HG03064 (cell line): Measurements from ENCODE around the gene MYT1.

Experiments
- ATAC-seq: cut with Tn5 transposase; IDR thresholded peaks from one replicate; pipeline ENCODE4 v1.9.1; 2021; ENCODE audit warnings: low read depth; ENCODE audit not compliant: unreplicated experiment

The MYT1 gene

DNA sequence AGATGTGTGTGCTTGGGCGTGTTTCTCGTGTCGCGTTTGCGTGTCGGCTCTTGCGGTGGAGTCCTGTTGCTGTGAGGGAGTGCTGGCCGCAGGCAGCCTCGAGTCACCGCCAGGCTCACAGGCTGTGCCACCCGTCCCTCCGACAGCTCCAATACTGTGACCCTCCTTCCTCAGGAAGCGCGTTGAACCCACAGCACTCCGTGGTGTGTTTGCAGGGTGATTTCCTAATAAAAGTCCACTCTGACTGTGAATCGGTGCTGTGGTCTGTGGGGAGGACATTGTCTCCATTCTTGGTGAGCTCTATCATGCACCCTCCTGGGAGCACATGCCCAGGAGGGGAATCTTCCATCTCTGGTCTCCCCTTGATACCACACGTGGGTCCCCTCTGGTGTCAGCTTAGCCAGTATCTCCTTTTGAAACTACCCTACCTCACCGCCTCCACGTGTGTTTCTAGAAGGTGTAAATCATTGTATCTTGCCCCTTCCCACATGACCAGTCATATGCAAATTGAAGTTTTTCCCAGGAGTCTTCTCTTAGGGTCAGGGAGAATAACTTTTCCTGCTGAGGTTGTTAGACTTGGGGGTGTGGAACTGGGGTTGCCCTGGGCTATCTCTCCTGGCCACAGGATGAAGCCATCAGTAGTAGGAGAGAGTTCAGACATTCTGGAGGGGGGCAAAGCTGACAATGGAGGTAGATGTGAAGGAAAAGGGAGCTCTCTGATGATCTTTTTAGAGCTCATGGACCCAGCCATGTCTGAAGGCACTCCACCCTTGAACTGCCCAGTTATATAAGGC is 77.9 kb downstream of the MYT1 start:
- ATAC-seq, result no peak

DNA sequence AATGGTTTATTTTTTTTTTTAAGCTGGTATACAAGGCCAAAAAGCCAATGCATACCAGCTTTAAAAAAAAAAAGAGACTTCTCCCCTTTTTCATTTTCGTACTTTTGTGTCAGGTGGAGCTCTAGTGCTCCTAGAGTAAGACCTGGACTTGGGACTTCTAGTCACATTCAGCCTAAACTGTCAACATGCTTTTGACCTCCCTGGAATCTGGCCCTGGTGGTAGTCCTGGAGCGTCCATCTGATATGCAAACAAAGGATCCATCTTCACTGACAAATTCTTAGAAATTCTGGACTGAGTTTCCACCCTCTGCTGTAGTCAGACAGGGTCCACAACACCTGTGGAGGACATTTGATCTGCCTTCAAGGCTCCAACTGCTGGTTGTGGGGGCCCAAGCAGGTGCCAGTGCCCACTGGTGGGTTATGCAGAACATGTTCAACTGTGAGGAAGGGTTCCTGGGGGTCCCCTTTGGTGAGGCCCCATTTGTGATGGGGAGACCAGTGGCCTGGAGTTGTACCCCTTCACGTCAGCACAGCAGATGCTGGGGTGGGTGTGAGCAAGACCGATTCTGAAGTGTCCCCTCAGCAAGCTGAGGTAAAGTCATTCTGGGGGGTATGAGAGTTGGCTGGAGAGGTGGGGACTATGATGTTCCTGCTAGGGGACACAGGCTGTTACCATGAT is 78.7 kb downstream of the MYT1 start:
- no peak for ATAC-seq

DNA sequence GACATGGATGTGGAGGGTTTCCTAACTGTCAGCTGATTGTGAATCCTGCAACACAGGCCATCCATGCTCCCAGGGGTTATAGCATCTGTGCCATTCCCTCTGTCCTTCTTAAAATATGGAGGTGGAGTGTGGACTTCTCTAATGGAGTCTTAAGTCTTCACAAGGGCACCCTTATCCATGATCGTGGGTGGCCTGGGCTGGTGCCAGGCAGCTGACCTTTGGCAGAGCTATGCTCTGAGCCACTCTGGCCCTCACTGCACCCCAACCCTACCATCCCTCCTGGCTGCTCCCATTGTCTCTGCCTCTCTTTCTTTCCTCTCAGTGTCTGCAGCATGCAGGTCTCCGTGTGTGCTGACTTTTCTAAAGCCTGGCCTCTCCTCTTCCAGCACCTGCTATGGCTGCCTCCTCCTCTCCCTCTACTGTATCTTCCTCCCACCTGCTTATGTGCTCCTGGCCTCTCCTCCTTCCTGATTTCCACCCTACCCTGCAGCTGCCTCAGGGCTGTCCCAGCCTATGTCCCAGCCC is 80.1 kb downstream of the MYT1 start:
- ATAC-seq, result no peak

DNA sequence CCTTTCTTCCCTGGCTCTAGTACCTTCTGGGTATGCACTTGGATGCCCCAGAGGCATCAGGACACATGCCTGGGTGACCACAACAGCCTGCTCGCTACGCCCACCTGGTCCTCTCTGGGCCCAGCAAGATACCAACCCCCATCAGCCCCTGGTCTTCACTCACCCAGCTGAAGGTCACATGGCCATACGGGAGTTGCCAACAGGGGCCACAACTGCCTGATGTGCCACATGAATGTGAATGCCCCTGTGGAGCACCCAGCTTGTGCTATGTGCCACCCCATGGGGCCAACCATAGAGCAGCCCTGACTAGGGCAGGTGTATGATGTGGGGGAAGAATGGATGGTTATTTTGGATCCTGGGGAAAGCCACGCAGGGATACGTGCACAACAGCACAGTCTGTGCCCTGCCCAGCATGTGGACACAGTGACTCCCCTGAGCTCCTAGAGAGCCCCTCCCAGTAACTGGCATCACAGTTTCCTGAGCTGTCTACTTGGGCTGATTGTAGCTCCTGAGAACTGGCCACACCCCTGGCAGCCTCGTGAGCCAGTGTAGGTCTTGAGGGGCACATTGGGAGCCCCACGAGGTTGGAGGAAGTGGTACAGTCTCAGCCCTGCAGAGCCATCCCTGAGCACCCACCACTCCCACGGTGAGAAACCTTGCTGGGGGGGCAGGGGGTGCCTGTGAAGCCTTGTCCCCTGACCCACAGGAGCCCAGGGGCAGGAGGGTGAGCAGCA is 80.8 kb downstream of the MYT1 start:
- ATAC-seq, result no peak

DNA sequence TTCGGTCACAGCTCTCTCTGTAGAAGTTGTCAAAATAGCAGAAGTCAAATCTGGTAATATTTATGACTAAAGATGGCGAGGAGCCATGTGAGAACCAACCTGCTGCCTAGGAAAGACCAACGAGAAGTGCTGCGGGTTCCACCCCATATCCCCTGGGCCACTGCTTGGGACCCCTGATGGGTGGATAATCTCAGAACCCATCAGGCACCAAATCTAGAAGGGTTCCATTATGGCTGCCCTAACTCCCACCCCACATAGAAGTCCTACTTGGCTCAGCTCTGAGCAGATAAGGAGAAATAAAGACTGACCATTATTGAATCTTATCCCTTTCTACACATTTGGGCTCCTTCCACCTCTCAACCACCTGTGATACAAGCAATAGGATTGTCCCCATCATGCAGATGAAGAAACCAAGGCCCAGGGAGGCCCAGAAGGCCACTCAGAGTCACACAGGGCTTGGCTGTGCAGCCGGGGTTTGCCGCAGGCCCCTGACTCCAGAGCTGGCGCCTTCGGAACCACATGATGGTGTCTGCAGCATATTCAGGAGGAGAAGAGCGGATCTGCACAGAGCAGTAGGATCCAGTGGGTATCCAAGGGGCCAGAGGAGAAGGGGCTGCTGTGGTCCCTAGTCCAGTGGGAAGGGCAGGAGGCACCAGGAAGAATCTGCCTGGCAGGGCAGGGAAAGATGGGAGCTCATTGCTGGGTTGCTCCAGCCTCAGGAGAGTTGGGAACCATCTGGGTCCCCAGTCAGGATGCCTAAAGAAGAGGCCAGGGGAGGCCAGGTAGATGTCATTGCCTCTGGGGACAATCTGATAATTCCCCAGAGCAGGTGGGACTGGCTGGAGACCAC is 81.7 kb downstream of the MYT1 start:
- ATAC-seq, result no peak

DNA sequence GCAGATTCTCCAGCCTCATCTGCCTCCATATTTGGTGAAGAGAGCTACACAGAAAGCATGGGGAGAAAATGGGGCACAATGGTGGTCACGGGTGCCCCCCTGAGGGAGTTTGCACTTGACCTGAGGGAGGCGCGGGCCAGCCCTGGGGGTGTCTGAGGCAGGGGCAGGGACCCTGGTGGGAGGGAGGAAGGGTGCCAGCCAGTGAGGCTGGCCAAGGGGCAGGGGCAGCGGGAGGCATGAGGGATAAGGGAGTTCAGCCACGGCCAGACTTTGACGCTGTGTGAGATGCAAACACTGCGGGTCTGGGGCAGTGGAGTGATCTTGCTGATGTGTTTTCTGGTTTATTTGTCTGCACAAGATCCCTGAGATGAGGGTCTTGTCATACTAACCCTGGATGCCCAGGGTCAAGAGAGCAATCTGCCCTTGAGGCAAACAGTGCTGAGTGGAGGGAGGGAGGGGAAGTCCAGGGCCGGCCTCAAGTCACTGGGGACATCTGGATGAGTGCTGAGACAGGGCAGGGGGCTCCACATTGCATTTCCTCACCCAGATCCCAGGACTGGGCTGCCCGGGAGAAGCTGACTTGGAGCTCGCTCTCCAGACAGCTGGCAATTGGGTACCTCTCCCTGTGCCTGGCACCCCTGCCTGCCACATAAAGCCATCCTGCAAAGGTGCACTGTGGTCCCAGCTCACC is 82.5 kb downstream of the MYT1 start:
- ATAC-seq, result no peak

DNA sequence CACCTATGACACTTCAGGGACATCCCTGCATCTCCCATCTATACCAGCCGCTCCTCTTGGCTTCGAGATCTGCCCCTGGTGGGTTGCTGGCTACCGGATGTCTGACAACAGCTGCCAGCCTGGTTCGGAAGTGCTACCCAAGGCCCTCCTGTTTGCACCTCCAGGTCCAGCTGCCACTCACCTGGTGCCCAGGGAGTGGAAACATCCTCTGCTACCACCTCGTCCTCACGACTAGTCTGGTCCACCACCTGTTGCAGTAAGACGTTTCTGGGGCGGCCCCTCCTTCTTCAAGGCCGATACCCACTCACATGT is 83.0 kb downstream of the MYT1 start:
- no peak for ATAC-seq

DNA sequence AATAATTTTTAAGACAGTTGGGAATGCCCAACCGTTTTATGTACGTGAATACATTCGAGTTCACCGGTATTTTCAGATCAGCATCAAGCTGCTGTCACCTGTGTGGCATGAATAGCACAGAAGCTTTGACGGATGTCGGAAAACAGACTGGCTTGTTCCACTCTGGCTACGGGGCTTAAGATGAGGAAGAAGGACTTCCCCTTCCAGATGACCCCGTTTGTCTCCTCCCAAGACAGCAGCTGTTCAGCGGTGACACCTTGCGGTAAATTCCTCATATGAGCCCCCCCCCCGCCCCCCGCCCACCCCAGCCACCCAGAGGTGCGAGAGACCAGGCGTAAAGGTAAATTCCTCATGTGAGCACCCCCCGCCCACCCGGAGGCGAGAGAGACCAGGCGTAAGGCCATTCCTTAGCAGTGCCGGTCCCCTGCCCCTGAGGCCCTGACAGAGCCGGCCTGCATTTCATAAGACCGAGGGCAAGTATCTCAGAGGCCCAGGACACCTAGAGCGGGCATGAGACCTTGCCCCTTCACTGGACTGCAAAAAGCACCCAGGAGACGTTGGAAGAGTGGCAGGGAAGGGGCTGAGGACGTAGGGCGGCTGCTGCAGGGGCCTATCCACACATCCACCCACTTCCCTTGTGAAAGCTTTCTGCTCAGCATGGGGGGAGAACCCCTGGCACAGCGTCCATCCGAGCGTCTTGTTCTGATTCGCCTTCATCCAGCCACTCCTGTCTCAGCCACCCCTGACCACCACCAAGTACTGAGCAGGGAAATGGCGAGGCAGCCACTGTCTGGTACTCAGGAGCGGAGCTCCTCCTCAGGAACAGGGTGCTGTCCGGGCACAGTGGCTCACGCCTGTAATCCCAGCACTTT is 84.0 kb downstream of the MYT1 start:
- ATAC-seq, result no peak

DNA sequence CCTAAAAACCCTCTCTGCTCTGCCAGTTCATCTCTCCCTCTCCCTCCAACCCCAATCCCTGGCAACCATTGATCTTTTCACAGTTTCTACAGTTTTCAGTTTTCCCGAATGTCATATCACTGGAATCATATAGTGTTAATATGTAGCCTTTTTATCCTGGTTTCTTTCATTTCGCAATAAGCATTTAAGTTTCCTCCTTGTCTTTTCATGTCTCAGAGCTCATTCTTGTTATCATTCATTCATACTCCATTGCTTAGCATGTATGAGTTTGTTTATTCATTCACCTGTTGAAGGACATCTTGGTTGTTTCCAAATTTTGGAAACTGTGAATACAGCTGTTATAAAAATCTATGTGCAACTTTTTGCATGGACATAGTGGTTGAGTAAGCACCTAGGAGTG is 85.8 kb downstream of the MYT1 start:
- ATAC-seq, result no peak

DNA sequence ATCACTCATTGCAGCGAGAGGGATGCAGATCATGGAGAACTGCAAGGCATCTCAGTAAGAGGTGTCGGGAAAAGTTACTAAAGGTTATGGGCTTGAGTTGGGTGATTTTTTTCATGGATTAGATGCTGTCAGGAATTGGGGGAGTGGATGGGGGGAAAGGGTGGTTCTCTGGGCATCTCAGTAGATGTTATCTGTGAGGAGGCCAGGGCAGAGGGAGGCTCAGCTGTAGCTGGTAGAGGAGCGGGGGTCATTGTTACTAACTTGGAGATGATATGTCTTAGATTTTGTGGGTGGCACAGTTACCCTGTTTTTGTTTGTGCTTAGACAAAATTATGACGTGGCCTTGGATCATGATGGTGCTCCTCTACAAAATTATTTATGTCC is 88.7 kb downstream of the MYT1 start:
- no peak for ATAC-seq

DNA sequence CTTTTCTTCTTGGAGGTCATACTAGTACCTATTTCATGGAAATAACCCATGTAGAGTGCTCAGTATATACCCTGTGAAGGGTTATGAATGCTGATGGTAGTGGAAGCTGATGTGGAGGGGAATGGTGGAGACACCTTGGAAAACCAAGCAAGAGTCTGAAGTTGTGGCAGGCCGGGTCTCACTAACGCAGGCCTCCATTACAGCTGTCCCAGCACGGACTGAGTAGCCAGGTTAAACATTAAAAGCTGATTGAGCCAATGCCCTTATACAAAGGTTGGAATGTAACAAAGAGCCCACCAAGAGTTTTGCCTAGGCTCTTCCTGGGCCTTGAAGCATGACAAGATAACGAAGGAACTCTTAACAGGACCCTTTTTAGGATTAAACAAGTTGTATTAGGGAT is 89.2 kb downstream of the MYT1 start:
- no peak for ATAC-seq

DNA sequence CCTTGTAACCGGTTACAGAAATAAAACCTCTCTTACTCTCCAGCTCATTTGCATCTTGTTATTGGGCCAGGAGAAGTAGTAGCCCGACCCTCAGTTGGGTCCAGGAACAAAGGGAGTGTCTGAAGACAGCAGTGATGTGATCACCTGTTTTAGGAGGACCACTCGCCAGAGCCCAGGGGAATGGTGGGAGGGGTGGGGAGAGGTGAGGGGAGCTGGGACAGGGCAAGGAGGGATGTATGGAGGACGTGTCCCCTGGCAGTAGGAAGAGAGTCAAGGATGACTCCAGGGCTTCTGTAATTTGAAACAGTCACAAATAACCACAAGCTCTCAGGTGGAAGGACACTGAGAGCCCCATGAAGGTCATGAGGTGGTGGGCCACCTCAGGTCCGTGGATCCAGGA is 89.9 kb downstream of the MYT1 start:
- ATAC-seq, result no peak

DNA sequence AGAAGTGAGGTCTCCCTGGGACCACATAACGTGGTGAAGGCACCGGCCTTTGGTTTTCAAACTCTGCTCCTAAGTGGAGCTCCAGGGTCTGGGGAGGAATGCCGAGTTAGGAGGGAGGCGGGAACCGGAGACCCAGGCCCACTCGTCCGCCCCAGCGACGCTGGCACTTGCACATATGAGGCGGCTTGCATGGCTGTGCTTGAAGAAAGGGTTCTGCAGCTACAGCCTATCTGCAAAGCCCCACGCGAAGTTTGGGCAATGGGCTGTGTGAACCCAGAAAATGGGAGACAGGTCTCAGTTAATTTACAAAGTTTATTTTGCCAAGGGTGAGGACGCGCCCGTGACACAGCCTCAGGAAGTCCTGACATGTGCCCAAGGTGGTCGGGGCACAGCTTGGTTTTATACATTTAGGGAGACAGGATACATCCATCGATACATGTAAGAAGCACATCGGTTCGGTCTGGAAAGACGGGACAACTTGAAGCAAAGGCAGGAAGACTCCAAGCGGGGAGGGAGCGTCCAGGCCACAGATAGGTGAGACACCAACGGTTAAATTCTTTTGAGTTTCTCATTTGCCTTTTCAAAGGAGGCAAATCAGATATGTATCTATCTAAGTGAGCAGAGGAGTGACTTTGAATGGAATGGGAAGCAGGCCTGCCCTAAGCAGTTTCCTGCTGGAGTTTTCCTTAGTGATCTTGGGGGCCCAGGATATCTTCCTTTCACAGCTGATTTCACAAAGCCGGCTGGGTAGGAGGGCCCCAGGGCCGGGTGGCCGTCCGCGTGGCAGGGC is 90.5 kb downstream of the MYT1 start:
- no peak for ATAC-seq

DNA sequence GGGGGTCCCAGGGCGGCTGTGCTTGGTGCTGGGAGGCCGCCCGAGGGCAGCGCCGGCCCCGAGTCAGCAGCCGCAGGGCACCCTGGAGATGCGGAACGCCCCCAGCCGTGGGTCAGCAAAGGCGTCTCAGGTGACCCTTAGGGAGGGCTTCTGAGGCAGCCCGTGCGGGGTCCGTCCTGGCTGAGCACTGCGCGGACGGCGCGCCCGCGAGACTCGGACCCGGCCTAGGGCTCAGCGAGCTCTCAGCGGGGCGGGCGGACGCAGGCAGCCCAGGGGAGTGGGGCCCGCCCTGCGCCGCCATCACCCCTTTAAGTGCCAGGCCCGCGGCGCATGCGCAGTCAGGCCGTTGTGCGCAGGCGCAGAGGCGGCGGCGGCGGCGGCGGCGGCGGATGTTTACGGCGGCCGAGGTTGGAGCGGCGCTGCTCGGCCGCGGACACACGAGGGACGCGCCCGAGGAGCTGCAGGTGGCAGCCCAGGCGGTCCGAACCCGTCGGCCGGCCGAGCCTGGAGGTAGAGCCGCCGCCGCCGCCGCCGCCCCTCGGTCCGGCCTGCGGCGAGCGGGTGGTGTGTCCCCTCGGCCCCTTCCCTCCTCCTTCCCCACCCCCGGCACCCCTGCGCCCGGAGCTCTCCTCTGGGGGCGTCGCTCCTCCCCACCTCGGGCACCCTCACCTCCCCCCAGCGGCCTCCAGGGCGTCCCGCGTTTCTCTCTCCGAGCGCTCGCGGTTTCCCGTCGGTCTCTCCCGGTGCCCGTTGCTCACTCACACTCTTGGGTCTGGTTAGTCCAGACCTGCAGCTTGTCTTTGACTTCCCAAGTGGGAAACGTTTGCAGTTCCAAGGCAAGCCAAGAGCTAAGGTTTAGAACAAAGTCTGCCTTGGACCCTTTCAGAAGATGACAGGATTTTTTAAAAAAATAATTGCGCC is 91.4 kb downstream of the MYT1 start, which contains the start of gene PCMTD2:
TSS of gene PCMTD2 (plus strand) at position 388 of the 921 bp plus-strand sequence. CDS start 4,218 bp downstream, outside the sequence.
- peak; percentile 76 for ATAC-seq

DNA sequence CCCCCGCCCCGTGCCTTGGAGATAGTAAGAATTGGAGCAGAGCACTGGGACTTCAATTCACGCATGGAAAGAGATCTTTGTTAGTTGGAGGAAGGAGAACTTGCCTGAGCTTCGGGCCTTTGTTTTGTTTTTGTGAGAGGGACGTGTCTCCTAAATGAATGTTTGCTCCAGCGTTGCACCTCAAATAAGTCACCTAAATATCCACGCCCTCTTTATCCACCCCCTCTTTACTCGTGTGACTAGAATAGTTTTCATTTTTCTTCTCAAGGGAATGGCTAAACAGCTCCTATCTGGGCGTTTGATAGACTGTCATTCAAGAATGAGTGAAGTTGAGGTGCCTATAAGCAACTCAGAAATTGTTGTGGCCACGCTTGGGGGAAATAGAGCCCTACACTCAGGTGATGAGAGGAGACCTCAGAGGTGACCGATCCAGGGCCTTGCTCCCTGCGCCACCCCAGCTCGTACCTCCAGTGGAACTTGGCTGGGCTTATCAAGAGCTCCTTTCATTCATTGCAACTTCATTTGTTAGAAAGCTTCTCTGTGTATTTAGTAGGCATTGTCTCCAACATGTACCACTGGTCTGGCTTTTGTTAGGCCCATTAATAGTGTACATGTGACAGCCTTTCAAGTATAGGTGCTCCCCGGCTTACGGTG is 92.2 kb downstream of the MYT1 start:
- no peak for ATAC-seq

DNA sequence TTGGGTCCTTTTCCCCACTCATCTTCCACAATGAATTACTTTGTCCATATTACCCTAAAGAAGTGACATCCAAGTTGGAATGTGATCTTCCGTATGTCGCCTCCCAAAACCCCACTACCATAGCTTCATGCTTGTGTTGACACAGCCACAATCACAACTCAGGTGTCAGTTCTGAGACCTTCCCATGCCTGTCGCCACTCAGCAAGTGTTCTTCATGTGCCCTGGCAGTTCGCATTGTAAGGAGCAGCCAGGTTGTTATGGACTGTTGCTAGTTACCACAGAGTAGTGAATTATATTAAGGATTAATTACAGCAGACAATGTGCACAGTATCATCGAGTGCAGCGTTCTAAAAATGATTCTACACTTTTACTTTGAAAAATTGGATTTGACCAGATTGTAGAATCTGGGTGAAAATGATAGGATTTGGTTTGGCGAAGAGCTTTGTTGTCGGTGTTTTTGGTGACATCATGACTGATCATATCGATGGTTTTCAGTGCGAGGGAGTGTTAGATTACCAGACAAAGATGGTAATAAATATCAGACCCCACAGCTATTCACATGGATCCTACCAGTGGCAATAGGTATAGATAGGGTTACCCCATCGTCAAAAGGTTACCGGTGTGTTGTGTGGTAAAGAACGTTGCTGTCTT is 93.0 kb downstream of the MYT1 start:
- ATAC-seq, result no peak
